ENCODE data around the gene LRRN3.
A peak's percentile ranks its signal among the peaks of the same experiment; 100 is the strongest.

Gene LRRN3

GRCh38 chr7:111090846-111091245 lies at the start of gene LRRN3:
Gene LRRN3 (plus strand): TSS chr7:111091127. CDS start chr7:111122773, 31,646 bp downstream.
- DNase-seq, result peak; percentile 82
- Mint-ChIP-seq H3K27ac (peak within 1 kb of the TSS; percentile 95), H3K4me1 (peaks cover 43% of the 10 kb centered on the region), H3K27me3 (peaks cover 3% of the 10 kb centered on the region), H3K4me3 (peak within 1 kb of the TSS; percentile 99), H3K36me3 (peaks cover 55% of the 10 kb centered on the region), H3K9me3 (no peaks in the 10 kb centered on the region)
- CTCF ChIA-PET, result interaction anchor here (0.9 to 1.2 kb wide), 3 partner anchors 8 to 47 kb away, joined by 3 to 5 read pairs (median 4); no protein-coding TSS in a partner anchor

GRCh38 chr7:111041577-111041976 lies 49.4 kb upstream of the LRRN3 start:
- H3K4me1 Mint-ChIP-seq, result peaks cover 20% of the 10 kb centered on the region
- H3K36me3 Mint-ChIP-seq, result peaks cover 15% of the 10 kb centered on the region
- peaks cover 3% of the 10 kb centered on the region for H3K9me3 Mint-ChIP-seq
- H3K4me3 Mint-ChIP-seq, result no peak overlapping the region
- DNase-seq, result no peak
- CTCF ChIA-PET, result no interaction called here
- H3K27me3 Mint-ChIP-seq, result no peaks in the 10 kb centered on the region
- H3K27ac Mint-ChIP-seq, result peak overlapping the region; percentile 75

- DNase-seq, result no peak
- H3K9me3 Mint-ChIP-seq, result peaks cover 3% of the 10 kb centered on the region
- no peak overlapping the region for H3K27ac Mint-ChIP-seq
- CTCF ChIA-PET, result interaction anchor here (1.2 kb wide), 1 partner anchor 10 kb away, joined by 6 read pairs; no protein-coding TSS in a partner anchor
- no peak overlapping the region for H3K4me3 Mint-ChIP-seq
- peaks cover 13% of the 10 kb centered on the region for H3K36me3 Mint-ChIP-seq
- H3K4me1 Mint-ChIP-seq, result peaks cover 20% of the 10 kb centered on the region
- H3K27me3 Mint-ChIP-seq, result no peaks in the 10 kb centered on the region
These were observed 48.1 kb upstream of the LRRN3 start for GRCh38 chr7:111042842-111043241.

- H3K4me1 Mint-ChIP-seq, result peaks cover 14% of the 10 kb centered on the region
- H3K9me3 Mint-ChIP-seq, result peaks cover 5% of the 10 kb centered on the region
- peaks cover 9% of the 10 kb centered on the region for H3K36me3 Mint-ChIP-seq
- H3K27ac Mint-ChIP-seq, result no peak overlapping the region
- no peak for DNase-seq
- no peaks in the 10 kb centered on the region for H3K27me3 Mint-ChIP-seq
- CTCF ChIA-PET, result no interaction called here
- H3K4me3 Mint-ChIP-seq, result no peak overlapping the region
These were observed 47.4 kb upstream of the LRRN3 start for GRCh38 chr7:111043561-111043960.

GRCh38 chr7:111045449-111045848 lies 45.5 kb upstream of the LRRN3 start:
- H3K4me3 Mint-ChIP-seq, result no peak overlapping the region
- CTCF ChIA-PET, result no interaction called here

GRCh38 chr7:111047595-111047994 lies 43.3 kb upstream of the LRRN3 start:
- H3K27me3 Mint-ChIP-seq, result no peaks in the 10 kb centered on the region
- DNase-seq, result no peak
- peaks cover 2% of the 10 kb centered on the region for H3K9me3 Mint-ChIP-seq
- peaks cover 8% of the 10 kb centered on the region for H3K36me3 Mint-ChIP-seq
- peaks cover 12% of the 10 kb centered on the region for H3K4me1 Mint-ChIP-seq
- no peak overlapping the region for H3K27ac Mint-ChIP-seq
- H3K4me3 Mint-ChIP-seq, result no peak overlapping the region
- CTCF ChIA-PET, result interaction anchor here (1.1 kb wide), 1 partner anchor 17 kb away, joined by 3 read pairs; no protein-coding TSS in a partner anchor

More at GRCh38 chr7:111045449-111045848, 45.5 kb upstream of the LRRN3 start:
- peaks cover 2% of the 10 kb centered on the region for H3K9me3 Mint-ChIP-seq
- peaks cover 14% of the 10 kb centered on the region for H3K4me1 Mint-ChIP-seq
- H3K36me3 Mint-ChIP-seq, result peaks cover 4% of the 10 kb centered on the region
- H3K27me3 Mint-ChIP-seq, result no peaks in the 10 kb centered on the region
- DNase-seq, result no peak
- no peak overlapping the region for H3K27ac Mint-ChIP-seq

GRCh38 chr7:111049971-111050680 lies 40.8 kb upstream of the LRRN3 start:
- Mint-ChIP-seq H3K9me3 (peaks cover 8% of the 10 kb centered on the region), H3K27ac (no peak overlapping the region), H3K4me1 (peaks cover 14% of the 10 kb centered on the region), H3K36me3 (peaks cover 4% of the 10 kb centered on the region), H3K27me3 (no peaks in the 10 kb centered on the region), H3K4me3 (no peak overlapping the region)
- CTCF ChIA-PET, result interaction anchor here (1.9 kb wide), 1 partner anchor 26 kb away, joined by 5 read pairs; no protein-coding TSS in a partner anchor
- no peak for DNase-seq

DNA sequence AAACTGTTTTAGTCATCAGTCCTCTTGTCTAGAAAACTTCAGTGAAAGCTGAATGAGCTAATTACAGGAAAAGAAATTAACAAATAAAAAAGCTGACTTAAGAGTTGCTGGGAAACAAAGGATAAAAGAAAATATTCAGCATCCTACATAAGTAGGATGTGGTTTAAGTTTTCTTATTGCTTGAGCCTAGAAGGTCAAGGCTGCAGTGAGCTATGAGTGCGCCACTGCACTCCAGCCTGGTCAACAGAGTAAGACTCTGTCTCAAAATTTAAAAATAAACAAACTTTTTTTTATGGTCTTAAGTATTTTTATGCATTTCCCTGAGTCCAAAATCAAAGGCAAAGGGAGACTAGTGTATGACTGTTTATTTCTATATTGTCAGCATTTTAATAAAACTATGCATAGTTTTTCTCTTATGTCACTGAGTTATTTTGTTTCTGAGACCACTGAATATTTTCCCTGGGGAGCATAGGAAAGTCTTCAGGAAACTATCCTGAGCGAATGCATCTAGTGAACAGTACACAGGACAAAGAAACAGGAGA lies 40.0 kb upstream of the LRRN3 start:
- peaks cover 16% of the 10 kb centered on the region for H3K4me1 Mint-ChIP-seq
- no peak overlapping the region for H3K27ac Mint-ChIP-seq
- CTCF ChIA-PET, result no interaction called here
- H3K9me3 Mint-ChIP-seq, result peaks cover 8% of the 10 kb centered on the region
- DNase-seq, result no peak
- peaks cover 6% of the 10 kb centered on the region for H3K36me3 Mint-ChIP-seq
- H3K4me3 Mint-ChIP-seq, result no peak overlapping the region
- H3K27me3 Mint-ChIP-seq, result no peaks in the 10 kb centered on the region

DNA sequence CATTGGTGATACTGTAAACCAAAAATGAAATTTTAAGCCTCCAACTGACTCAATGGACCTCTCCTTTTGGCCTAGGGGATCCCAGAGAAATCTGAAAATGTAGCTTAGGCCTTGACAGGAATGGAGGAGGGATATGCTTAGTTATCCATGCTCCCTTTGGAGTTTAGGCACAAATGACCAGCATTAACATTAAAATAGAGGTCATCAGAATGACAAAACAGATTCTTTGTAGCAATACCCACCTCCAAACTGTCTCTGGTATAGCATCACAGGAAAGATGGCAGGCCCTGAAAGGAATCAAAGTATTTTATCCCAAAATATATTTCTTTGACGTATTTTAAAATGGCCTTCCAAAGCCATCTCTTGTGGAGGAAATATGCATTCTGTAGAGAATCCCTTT lies 39.1 kb upstream of the LRRN3 start:
- CTCF ChIA-PET, result interaction anchor here (2.4 kb wide), 1 partner anchor 9 kb away, joined by 6 read pairs; no protein-coding TSS in a partner anchor
- DNase-seq, result no peak

DNA sequence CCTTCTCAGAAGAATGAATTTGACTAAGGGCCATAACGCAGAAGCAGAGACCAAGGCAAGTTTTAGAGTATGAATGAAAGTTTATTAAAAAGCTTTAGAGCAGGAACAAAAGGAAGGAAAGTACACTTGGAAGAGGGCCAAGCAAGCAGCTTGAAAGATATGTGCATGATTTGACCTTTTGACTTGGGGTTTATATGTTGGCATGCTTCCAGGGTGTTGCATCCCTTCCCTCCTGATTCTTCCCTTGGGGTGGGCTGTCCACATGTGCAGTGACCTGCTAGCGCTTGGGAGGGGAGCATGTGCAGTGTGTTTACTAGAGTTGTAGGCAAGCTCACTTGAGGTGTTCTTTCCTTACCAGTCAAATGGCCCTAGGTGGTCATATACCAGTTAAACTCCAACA lies 37.9 kb upstream of the LRRN3 start:
- Mint-ChIP-seq H3K4me3 (no peak overlapping the region), H3K27me3 (no peaks in the 10 kb centered on the region), H3K9me3 (peaks cover 8% of the 10 kb centered on the region), H3K4me1 (peaks cover 24% of the 10 kb centered on the region), H3K36me3 (peaks cover 6% of the 10 kb centered on the region), H3K27ac (no peak overlapping the region)
- no peak for DNase-seq
- CTCF ChIA-PET, result interaction anchor here (2.4 kb wide), 1 partner anchor 10 kb away, joined by 6 read pairs; no protein-coding TSS in a partner anchor

More for the DNA sequence above, 39.1 kb upstream of the LRRN3 start:
- H3K4me1 Mint-ChIP-seq, result peaks cover 18% of the 10 kb centered on the region
- H3K9me3 Mint-ChIP-seq, result peaks cover 8% of the 10 kb centered on the region
- H3K4me3 Mint-ChIP-seq, result no peak overlapping the region
- peaks cover 6% of the 10 kb centered on the region for H3K36me3 Mint-ChIP-seq
- H3K27me3 Mint-ChIP-seq, result no peaks in the 10 kb centered on the region
- no peak overlapping the region for H3K27ac Mint-ChIP-seq

- no peaks in the 10 kb centered on the region for H3K27me3 Mint-ChIP-seq
- CTCF ChIA-PET, result interaction anchor here (0.6 kb wide), 1 partner anchor 1535 kb away, joined by 3 read pairs; no protein-coding TSS in a partner anchor
These were observed 34.6 kb upstream of the LRRN3 start for GRCh38 chr7:111056371-111056770.

GRCh38 chr7:111057066-111057465 lies 33.9 kb upstream of the LRRN3 start:
- no peaks in the 10 kb centered on the region for H3K27me3 Mint-ChIP-seq
- DNase-seq, result no peak
- peaks cover 17% of the 10 kb centered on the region for H3K9me3 Mint-ChIP-seq
- H3K4me1 Mint-ChIP-seq, result peaks cover 25% of the 10 kb centered on the region
- H3K27ac Mint-ChIP-seq, result no peak overlapping the region
- peaks cover 9% of the 10 kb centered on the region for H3K36me3 Mint-ChIP-seq
- H3K4me3 Mint-ChIP-seq, result no peak overlapping the region
- CTCF ChIA-PET, result interaction anchor here (0.7 kb wide), 1 partner anchor 10 kb away, joined by 3 read pairs; no protein-coding TSS in a partner anchor

More at GRCh38 chr7:111056371-111056770, 34.6 kb upstream of the LRRN3 start:
- Mint-ChIP-seq H3K4me3 (no peak overlapping the region), H3K4me1 (peaks cover 23% of the 10 kb centered on the region), H3K27ac (no peak overlapping the region), H3K9me3 (peaks cover 10% of the 10 kb centered on the region), H3K36me3 (peaks cover 4% of the 10 kb centered on the region)
- no peak for DNase-seq

- Mint-ChIP-seq H3K27me3 (no peaks in the 10 kb centered on the region), H3K27ac (no peak overlapping the region), H3K9me3 (peaks cover 36% of the 10 kb centered on the region), H3K36me3 (peaks cover 35% of the 10 kb centered on the region), H3K4me3 (no peak overlapping the region), H3K4me1 (peaks cover 17% of the 10 kb centered on the region)
- CTCF ChIA-PET, result interaction anchor here (1.9 kb wide), 1 partner anchor 16 kb away, joined by 5 read pairs; no protein-coding TSS in a partner anchor
- DNase-seq, result no peak
These were observed 31.1 kb upstream of the LRRN3 start for GRCh38 chr7:111059833-111060232.

DNA sequence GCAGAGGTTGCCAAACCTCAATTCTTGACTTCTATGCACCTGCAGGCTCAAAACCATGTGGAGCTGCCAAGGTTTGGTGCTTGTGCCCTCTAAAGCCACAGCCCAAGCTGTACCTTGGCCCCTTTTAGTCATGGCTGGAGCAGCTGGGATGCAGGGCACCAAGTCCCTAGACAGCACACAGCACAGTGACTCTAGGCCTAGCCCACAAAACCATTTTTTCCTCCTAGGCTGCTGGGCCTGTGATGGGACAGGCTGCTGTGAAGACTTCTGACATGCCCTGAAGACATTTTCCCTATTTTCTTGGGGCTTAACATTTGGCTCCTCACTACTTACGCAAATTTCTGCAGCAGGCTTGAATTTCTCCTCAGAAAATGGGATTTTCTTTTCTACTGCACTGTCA lies 27.8 kb upstream of the LRRN3 start:
- no peaks in the 10 kb centered on the region for H3K27me3 Mint-ChIP-seq
- peaks cover 44% of the 10 kb centered on the region for H3K36me3 Mint-ChIP-seq
- CTCF ChIA-PET, result no interaction called here
- H3K27ac Mint-ChIP-seq, result no peak overlapping the region
- peaks cover 6% of the 10 kb centered on the region for H3K4me1 Mint-ChIP-seq
- peaks cover 48% of the 10 kb centered on the region for H3K9me3 Mint-ChIP-seq
- no peak overlapping the region for H3K4me3 Mint-ChIP-seq
- DNase-seq, result no peak
